C4-2B (cell line): ENCODE measurements around the gene FUT3.

Experiments
- ZFX ChIP-seq: fragments of 450-650 bp; IDR thresholded peaks from 2 replicates; pipeline ENCODE4 v1.6.1; 2017
- TF ChIP-seq, protein P1 (sequence below): fragments of 450-650 bp; conservative IDR thresholded peaks from 2 replicates; pipeline ENCODE4 v1.5.1; 2017; ENCODE audit warnings: mild to moderate bottlenecking

DNA sequence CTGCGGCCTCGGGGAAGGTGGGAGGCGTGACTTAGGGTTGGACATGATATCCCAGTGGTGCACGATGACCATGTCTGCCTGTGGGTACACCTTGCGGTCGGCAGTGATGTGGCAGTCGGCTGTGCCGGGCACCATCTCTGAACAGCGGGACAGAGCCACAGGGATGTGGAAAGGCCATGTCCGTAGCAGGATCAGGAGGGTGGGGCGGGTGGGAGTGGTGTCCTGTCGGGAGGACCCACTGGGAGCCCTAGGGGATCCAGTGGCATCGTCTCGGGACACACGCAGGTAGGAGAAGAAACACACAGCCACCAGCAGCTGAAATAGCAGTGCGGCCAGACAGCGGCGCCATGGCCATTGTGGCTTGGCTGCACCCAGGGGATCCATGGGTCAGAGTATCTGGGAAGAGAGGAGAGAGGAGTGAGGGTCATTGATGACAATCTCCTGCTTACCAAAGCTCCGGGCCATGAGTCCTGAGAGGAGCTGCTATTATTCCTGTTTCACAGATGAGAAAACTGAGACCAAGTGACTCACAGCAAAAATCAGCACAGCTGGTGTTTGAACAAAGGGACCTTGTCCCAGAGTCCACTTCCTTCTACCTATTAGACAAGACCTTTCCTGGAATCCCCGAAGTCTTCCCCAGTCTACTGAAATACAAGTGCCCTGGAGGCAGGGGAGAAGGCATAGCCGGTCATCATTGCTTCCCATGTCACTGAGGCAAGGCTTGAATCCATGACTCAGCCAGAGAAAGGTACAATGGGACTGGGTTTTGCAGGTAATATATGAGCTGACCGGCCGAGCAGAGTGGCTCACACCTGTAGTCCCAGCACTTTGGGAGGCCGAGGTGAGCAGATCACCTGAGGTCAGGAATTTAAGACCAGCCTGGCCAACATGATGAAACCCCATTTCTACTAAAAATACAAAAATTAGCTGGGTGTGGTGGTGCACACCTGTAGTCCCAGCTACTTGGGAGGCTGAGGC lies 6.5 kb downstream of the FUT3 start:
- TF ChIP-seq, protein P1, sequence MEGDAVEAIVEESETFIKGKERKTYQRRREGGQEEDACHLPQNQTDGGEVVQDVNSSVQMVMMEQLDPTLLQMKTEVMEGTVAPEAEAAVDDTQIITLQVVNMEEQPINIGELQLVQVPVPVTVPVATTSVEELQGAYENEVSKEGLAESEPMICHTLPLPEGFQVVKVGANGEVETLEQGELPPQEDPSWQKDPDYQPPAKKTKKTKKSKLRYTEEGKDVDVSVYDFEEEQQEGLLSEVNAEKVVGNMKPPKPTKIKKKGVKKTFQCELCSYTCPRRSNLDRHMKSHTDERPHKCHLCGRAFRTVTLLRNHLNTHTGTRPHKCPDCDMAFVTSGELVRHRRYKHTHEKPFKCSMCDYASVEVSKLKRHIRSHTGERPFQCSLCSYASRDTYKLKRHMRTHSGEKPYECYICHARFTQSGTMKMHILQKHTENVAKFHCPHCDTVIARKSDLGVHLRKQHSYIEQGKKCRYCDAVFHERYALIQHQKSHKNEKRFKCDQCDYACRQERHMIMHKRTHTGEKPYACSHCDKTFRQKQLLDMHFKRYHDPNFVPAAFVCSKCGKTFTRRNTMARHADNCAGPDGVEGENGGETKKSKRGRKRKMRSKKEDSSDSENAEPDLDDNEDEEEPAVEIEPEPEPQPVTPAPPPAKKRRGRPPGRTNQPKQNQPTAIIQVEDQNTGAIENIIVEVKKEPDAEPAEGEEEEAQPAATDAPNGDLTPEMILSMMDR = no peak
- TF ChIP-seq ZFX = no peak
